ENCODE results near the gene EPAS1. TPM values are rescaled to one million over a fixed set of nuclear protein-coding genes. Genes with fewer than 3 reads are reported as not detected.

The EPAS1 gene
- total RNA-seq, 1 experiment from 2014 or later = 23.7 TPM

DNA sequence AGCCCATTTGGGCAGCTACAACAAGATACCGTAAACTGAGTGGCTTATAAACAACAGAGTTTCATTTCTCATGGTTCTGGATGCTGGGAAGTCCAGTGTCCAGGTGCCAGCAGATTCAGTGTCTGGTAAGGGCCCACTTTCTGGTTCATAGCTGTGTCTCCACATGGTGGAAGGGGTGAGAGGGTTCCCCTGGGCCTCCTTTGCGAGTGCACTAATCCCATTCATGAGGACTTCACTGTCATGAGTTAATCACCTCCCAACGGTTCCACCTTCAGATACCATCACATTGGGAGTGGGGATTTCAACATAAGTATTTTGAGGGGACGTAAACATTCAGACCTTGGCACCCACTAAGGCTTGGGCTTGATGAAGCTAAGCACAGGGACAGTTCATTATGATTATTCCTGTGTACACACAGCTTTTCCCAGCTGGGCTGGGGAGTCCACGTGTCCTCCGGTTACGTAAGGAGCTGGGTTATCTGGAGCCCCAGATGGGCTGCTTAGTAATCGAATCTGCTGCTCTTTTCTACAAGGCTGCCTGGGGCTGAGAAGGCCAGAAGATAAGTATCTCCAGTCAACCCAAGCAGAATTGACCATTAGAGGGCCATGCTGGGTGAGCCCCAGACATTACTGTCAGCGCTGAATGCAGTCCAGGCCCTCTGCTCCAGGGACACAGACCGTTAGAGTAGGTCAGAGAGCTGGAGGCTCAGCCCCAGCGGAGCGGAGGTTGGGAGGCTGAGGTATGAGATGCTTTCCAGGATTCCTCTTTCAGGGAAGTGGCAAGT is 42.7 kb downstream of the EPAS1 start:
- DNase-seq (ENCODE audit: low read depth) = no peak

DNA sequence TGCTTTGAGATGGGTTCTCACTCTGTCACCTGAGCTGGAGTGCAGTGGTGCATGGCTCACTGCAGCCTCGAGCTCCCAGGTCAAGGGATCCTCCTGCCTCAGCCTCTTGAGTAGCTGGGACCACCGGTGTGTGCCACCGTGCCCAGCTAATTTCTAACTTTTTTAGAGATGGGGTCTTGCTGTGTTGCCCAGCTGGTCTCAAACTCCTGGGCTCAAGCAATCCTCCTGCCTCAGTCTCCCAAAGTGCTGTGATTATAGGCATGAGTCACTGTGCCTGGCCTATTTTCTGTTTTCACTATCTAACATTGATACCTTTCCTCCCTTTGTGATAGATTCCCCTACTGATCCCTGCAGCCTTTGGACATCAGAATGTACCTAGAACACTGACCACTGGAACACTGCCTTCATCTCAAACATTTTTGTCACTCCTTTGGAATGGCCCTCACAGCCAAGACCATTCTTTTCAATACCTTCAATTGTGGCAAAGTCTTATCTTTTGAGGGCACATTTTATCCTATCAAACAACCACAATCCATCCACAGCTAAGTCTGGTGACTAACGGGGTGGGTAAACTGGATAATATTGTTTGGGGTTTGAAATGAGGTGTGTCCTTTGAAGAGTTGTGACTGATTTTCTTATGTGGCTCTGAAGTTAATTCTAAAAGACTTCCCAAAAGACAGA is 43.7 kb downstream of the EPAS1 start:
- peak; percentile 41 for DNase-seq (ENCODE audit: low read depth)

DNA sequence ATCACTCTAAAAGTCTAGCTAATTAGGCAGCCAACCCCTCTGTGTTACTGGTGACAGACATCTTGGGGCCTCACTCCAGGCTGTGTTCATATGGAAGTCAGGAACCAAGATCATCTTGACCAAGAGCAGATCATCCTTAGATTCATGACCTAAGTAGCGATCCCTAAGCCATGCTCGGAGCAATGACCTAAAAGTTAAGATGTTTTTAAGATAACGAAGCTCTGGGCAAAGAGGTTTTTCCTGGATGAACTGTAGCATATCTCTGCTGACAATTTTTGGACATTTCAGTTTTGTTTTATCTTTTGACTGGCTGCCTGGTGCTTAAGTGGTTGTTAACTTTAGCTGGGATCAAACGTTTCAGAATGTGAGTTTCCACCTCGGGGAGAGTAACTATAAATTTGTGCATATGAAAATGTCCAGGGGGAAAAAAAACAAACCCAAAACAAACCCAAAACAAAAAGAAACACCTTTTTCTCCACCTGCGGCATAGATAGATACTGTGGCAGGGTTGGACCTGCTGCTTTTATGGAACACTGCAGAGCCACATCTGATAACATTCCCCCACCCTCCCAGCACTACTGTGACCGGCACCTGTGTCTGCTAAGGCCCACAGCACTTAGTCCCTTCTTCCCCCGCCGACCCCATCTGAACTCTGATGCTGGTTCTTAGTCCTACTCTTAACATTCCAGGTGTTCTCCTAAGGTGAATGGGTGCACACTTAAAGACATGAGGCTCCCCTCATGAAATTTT is 45.5 kb downstream of the EPAS1 start:
- DNase-seq (ENCODE audit: low read depth) = no peak

DNA sequence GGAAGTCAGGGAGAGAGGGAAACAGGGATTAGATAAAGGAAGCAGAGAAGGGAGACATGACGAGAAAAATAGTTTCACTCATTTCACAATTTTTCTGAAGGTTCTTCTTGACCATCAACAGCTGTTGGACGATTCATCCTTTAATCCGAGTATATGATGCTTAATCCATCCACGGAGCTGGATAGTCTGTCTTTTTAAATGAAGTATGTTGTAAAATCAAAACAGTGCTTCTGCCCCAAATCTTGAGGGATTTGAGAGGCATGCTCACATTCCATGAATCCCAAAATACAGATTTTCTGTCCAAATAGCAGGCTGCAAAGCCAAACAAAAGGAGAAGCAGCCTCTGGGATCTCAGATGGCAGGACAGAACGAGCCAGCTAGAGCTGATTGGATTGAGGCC is 47.5 kb downstream of the EPAS1 start:
- DNase-seq (ENCODE audit: low read depth) = no peak

DNA sequence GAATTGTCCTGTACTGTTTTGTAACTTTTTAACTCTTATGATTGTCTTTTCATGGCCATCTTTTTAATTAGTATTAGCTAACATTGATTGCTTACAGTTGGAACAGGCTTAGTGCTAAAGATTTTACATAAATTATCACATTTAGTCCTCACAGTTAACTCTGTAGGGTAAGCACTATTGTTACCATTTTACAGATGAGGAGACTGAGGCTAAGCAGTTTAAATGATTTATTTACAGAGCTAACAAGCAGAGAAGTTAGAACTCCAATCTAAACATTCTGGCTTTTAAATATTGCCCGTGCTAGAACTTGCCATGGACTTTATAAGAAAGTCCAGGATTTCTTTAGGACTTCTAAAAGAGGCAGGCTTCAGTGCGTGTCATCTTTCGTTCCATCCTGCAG is 48.6 kb downstream of the EPAS1 start:
- DNase-seq (ENCODE audit: low read depth) = no peak

DNA sequence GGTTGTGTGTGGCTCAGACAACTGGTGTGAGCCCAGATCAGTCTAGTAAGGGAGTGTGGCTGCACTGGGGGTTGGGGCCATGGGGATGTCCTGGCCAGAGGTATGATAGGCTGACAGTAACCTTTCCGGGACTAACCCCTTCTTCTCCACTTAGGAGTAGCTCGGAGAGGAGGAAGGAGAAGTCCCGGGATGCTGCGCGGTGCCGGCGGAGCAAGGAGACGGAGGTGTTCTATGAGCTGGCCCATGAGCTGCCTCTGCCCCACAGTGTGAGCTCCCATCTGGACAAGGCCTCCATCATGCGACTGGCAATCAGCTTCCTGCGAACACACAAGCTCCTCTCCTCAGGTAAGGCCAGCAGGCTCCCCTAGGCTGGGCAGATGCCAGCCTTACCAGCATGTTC is 49.5 kb downstream of the EPAS1 start:
- DNase-seq (ENCODE audit: low read depth) = no peak

DNA sequence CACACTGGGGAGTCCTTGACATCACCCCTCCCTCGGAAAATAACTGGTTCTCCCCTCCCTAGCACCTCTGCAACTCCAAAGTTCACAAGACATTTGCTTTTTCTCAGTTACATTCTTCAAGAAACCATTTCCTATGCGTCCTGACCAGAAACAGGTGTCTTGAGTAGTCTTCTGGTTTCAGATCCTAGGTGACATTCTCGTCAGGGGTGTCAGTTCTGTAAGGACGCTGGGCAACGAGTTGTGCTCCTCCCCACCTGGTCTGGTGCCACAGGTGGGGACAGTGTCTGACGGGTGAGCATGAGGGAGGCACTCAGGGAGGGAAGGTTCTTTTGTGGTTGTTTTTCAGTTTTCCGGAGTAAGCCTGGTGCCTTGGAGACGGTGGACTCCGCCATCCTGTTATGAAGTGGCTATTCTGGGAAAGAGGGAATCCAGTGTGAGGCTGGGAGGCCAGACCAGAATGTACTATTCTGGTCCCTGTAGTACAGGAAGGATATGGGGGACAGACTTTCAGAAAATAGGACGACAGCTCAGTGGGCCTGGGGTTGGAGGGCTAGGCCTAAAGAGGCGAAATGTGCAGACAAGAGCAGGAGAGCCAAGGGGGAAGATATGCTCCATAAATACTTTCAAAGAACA is 50.6 kb downstream of the EPAS1 start:
- DNase-seq (ENCODE audit: low read depth) = no peak

DNA sequence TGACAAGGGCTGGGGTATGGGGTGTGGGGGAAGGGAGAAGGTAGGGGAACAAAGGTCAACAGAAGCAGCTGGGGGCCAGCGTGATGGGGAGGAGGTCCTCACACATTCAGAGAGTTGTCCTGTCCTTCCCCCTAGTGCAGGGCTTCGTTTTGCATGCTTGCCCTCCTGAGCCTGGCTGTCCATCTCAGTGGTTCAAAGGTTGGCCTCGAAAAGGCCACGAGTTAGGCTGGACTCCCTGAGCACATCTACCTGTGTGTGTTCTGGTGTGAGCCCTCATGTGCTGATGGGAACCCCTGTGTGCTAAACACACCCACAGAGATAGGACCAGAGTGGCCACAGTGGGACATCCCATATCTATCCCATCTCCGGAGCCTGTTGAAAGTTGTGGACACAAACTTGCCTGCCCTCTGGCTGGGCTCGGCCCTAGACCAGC is 51.9 kb downstream of the EPAS1 start:
- DNase-seq (ENCODE audit: low read depth) = no peak

DNA sequence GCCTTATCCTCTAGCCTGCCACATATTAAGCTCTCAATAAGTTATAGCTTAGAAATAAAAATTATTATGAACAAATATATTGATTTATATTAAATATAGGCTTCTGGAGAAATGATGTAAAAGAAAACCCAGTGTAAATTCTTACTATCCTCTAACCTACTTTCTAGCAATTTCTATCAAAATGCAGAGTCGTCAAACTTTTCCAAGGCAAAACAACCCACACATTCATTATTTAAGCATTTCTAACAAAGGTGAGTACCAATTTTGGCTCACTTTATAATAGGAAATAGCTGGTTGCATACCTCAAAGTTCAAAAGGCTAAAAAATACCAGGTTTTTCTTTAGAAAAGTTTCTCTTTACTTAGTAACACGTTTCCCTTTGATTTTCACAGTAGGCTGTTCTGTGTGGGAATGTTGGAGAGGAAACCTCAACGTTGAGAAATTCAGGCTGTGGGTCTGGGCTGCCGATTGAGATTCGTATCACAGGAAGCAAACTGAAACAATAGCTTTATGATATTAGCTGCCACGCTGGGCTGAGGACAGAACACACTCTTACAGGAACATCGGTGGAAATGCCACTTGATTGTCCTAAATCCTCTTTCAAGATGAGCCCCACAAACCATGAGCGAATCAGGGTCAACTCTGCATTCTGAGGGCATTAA is 53.0 kb downstream of the EPAS1 start:
- no peak for DNase-seq (ENCODE audit: low read depth)

DNA sequence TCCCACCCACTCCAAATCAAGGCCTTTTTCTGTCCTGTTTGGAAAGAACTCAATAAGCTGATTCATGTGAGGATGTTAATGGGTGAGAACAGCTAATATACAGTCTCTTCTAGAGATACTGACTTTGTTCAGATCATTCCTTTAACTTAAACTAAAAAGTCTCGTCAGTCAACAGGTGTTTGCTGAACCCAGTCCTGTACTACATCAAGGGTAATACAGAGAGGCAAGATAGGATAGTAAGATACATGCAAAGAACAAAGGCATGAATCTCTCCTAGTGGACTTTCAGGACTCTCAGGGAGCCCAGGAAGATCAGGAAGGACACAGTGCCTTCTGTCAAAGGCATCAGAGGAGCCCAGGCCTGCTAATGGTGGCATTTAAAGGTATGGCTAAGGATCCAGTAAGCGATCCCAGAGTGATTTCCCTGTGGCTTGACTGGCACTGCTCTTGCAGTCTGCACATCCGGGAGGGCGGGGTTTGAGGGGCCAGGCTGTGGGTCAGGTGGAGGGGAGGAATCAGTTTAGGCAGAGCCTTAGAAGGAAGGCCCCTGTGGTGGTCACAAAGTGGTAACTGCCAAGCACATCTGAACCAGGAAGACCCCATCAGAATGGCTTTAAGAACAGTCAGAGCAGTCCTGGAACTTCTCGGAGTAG is 54.0 kb downstream of the EPAS1 start:
- DNase-seq (ENCODE audit: low read depth) = no peak

DNA sequence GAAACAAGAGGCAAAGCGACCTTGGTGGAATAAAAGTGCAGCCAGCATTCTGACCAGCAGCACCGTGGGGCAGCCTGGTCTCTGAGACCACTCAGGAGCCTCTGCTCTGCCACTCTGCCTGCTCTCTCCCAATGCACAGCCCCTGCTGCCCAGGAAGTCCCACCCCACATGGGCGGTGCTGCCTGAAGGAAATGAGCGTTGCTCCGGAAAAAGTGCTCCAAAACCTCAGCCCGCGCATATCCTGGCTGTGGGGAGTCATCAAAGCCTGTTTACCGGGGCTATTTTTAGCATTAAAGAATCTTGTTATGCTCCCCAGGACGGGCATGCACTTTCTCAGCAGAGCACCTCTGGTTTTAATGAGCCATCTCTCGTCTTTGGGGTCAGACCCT is 54.5 kb downstream of the EPAS1 start:
- DNase-seq (ENCODE audit: low read depth) = no peak

DNA sequence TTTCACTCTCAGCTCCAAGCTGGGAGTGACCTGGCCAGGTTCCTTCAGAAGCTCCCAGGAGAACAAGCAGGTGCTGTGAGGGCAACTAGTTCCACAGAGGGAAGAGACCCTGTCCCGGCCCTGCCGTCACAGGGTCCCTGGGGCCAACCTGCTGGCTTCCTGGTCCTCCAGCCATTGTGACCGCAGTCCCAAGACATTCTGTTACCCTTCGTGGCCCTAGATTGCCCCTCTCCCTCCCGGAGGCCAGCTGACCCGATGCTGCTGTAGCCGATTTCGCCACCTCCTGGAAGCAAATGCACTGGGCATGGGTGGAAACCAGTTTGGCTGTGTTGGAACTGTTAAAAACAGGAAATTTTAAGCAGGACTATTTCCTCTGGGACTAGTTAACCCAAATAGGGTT is 55.4 kb downstream of the EPAS1 start:
- no peak for DNase-seq (ENCODE audit: low read depth)

DNA sequence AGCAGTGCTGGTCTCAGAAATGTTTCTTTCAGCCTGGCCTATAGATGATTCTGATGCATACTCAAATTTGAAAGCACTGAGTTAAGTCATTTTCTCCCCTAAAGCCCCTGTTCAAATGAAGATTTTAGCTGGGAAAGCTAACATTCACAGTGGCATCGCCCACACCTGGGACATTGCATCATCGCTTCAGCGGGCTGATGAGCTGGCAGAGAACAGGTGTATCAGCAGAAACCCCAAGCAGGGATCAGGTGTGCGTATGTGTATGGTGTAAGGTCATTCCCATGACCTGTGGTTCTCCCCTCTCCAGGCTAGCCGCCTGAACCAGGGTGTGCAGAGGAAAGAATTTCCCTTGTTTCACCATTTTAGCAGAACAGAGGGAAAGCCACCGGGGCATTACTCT is 56.3 kb downstream of the EPAS1 start:
- no peak for DNase-seq (ENCODE audit: low read depth)

DNA sequence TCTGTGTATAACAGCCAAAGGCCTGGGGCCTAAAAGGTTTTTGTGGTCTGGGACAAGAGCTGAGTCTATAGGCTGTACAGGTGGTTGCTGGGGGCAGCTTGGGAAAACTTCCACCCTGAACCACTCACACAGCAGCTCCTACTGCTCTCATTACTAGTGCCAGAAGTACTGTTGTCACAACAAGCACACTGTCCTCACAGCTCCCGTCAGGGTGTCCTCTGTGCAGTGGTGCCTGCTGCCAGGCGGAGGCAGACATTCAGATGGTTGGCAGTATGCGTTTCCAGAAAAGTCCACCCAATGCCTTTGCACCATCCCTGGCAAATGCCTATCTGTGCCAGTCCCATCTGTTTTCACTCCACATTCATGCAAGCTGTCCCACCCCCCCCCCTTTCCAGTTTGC is 58.5 kb downstream of the EPAS1 start:
- no peak for DNase-seq (ENCODE audit: low read depth)

DNA sequence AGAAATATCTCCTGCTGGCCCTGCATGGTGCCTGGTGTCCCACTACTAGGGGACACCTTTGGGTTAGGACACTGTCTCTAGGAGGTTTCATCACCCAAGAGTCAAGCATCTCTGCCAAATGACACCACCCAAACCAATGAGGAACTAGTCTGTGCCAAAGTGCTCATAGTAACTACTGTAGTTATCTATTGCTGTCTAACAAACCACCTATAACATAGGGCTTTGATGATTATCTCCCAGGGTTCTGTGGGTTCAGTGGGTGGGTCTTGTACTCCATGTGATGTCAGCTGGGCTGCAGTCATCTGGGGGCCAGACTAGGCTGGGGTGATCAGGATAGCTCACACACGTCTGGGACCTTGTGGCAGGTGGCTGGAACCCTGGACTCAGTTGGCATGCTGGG is 59.8 kb downstream of the EPAS1 start:
- DNase-seq (ENCODE audit: low read depth) = no peak

DNA sequence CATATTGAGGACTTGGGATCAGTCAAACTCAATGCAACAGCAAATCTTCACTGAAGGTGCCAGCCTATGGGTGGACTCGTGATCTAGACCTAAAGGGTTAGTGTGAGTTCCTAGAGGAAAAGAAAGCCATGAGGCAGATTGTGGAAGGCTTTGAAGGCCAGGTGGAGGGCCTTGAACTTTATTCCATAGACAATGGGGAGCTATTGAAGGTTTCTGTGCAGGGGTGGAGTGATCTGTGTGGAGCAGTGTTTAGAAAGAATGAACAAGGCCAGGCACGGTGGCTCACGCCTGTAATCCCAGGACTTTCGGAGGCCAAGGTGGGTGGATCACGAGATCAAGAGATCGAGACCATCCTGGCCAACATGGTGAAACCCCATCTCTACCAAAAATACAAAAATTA is 61.5 kb downstream of the EPAS1 start:
- no peak for DNase-seq (ENCODE audit: low read depth)

DNA sequence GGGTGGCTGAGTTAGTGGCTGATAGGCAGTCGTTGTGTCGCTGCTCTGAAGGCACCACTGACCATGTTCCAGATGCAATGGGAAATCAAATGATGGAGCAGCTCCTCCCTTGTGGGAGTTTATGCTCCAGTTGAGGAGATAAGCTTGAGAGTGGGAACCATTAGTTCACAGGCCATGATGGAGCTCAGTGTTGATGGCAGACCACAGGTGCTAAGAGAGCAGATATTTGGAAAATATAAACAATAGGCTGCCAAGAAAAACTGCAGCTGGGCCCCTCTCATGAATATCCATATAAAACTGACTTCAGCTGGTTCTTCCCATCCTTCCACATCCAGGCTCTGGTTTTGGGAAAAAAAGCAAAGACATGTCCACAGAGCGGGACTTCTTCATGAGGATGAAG is 63.1 kb downstream of the EPAS1 start:
- no peak for DNase-seq (ENCODE audit: low read depth)

DNA sequence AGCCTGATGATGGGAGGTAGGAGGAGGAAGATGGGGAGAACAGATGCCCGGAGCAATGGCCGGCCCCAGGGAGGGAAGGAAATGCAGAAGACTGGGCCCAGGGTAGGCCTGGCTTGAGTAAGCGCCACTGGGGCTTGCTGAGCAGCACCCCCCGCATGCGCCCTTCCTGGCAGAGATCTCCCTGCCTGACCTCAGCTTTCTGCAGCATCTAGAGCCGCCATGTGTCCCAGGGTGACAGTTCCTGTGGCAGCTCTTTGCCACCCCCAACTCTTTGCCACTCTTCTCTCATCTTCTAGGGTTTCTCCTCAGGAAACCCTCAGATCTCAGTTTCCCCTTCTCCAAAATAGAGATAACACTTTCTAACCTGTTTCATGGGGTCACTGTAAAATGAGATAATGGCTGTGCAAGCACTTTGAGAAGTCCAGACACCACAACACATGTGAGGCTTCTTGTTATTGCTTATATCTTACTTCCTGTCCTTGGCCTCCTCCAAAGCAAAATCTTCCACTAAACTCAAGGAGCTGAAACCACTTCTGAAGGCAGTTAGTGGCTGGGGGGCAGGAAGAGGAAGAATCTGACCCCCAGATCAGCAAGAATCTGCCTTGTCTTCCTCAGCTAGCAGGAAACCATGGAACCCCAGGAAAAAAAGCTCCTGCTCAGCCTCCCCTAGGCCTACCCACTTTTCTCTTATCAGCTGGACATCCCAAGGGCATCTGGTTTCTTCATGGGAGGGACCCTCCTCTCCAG is 64.9 kb downstream of the EPAS1 start:
- no peak for DNase-seq (ENCODE audit: low read depth)

DNA sequence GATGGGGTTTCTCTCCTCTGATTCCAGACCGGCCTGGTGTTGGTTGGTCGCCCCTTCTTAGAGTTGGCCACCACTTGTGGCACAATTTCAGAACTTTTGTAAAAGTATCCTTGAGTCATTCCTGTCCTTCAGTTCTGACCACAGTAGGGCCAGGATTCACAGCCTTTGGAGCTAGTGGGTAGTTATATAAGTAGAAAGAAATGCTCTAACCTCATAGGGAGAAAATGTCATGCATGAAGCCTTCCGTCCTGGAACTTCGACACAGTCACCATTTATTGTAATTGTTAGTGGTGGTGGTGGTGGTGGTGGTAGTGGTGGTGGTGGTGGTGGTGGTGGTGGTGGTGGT is 65.4 kb downstream of the EPAS1 start:
- no peak for DNase-seq (ENCODE audit: low read depth)

DNA sequence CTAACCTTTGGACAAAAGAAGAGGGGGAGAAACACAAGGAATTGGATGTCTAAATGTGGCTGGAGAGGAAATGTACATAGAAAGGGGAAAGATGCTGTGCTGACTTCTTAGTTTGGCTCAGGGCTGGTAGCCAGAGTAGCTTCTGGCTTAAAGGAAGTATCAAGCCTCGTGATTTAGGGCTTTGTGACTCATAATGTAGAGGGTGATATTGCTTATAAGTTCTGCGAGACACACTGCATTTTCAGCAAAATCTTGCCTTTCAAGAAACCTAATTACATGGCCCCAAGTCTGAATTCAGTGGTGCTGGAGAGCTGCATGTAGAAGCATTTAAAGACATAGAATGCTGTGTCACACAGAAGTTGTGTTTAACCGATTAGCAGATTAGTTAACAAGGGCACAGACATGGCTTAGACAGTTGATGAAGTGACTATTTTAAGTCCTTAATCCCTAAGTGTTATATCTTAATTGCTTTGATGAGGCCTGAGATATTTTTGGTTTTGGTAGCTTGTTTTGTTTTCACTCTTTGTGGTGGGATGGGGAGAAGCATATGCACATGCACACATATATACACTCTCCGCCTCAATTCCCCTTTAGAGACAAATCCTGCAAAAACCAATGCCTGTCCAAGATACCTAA is 66.4 kb downstream of the EPAS1 start:
- peak; percentile 30 for DNase-seq (ENCODE audit: low read depth)

Measured in M059J (cell line).